ENCODE data around the gene CACNG3. TPM values are rescaled to one million over a fixed set of nuclear protein-coding genes. Genes with fewer than 3 reads are reported as not detected.
"Not testable (repeated sequence)": the region's sequence is repeated elsewhere in the genome, so short reads cannot be mapped to it uniquely, and the experiment has no call there.

The CACNG3 gene
- not detected for total RNA-seq

GRCh38 chr16:24255456-24256371 is at the start of gene CACNG3:
CACNG3 (plus strand) TSS chr16:24256335; CDS start chr16:24256755, 420 bp downstream.
- Mint-ChIP-seq H3K27me3 (ENCODE audit: low read depth) (peaks cover 63% of the 10 kb centered on the region), H3K9me3 (no peaks in the 10 kb centered on the region)
- peak; percentile 57 to 70 for ATAC-seq

GRCh38 chr16:24206926-24207325 is 49.2 kb upstream of the CACNG3 start:
- peaks cover 44% of the 10 kb centered on the region for H3K36me3 Mint-ChIP-seq (ENCODE audit: insufficient read depth)
- no peak overlapping the region for H3K4me3 Mint-ChIP-seq
- H3K9me3 Mint-ChIP-seq, result no peaks in the 10 kb centered on the region
- no peaks in the 10 kb centered on the region for H3K27me3 Mint-ChIP-seq (ENCODE audit: low read depth)
- DNase-seq, result no peak
- no peak for ATAC-seq
- no peaks in the 10 kb centered on the region for H3K4me1 Mint-ChIP-seq (ENCODE audit: low read depth)

More at GRCh38 chr16:24255456-24256371, at the start of gene CACNG3:
- DNase-seq, result peak; percentile 7
- H3K4me1 Mint-ChIP-seq (ENCODE audit: low read depth), result peaks cover 2% of the 10 kb centered on the region
- H3K4me3 Mint-ChIP-seq, result no peak within 1 kb of the TSS
- no peaks in the 10 kb centered on the region for H3K36me3 Mint-ChIP-seq (ENCODE audit: insufficient read depth)

GRCh38 chr16:24208710-24209109 is 47.4 kb upstream of the CACNG3 start:
- no peaks in the 10 kb centered on the region for H3K27me3 Mint-ChIP-seq (ENCODE audit: low read depth)
- no peaks in the 10 kb centered on the region for H3K9me3 Mint-ChIP-seq
- ATAC-seq (no peak), DNase-seq (no peak)
- H3K36me3 Mint-ChIP-seq (ENCODE audit: insufficient read depth), result peaks cover 43% of the 10 kb centered on the region
- no peak overlapping the region for H3K4me3 Mint-ChIP-seq
- no peaks in the 10 kb centered on the region for H3K4me1 Mint-ChIP-seq (ENCODE audit: low read depth)

GRCh38 chr16:24214992-24215391 is 41.1 kb upstream of the CACNG3 start:
- DNase-seq, result no peak
- ATAC-seq, result no peak
- peaks cover 7% of the 10 kb centered on the region for H3K9me3 Mint-ChIP-seq
- H3K36me3 Mint-ChIP-seq (ENCODE audit: insufficient read depth), result peaks cover 56% of the 10 kb centered on the region
- no peaks in the 10 kb centered on the region for H3K27me3 Mint-ChIP-seq (ENCODE audit: low read depth)
- H3K4me3 Mint-ChIP-seq, result no peak overlapping the region
- no peaks in the 10 kb centered on the region for H3K4me1 Mint-ChIP-seq (ENCODE audit: low read depth)

- H3K4me1 Mint-ChIP-seq (ENCODE audit: low read depth), result no peaks in the 10 kb centered on the region
- H3K27me3 Mint-ChIP-seq (ENCODE audit: low read depth), result no peaks in the 10 kb centered on the region
- ATAC-seq, result no peak
- no peak for DNase-seq
- peaks cover 13% of the 10 kb centered on the region for H3K9me3 Mint-ChIP-seq
- peaks cover 55% of the 10 kb centered on the region for H3K36me3 Mint-ChIP-seq (ENCODE audit: insufficient read depth)
- no peak overlapping the region for H3K4me3 Mint-ChIP-seq
Measured at GRCh38 chr16:24216961-24217360, 39.2 kb upstream of the CACNG3 start.

GRCh38 chr16:24217461-24217860 is 38.7 kb upstream of the CACNG3 start:
- no peak overlapping the region for H3K4me3 Mint-ChIP-seq
- H3K9me3 Mint-ChIP-seq, result peaks cover 14% of the 10 kb centered on the region

GRCh38 chr16:24218299-24218698 is 37.8 kb upstream of the CACNG3 start:
- no peak overlapping the region for H3K4me3 Mint-ChIP-seq
- no peaks in the 10 kb centered on the region for H3K27me3 Mint-ChIP-seq (ENCODE audit: low read depth)
- H3K4me1 Mint-ChIP-seq (ENCODE audit: low read depth), result no peaks in the 10 kb centered on the region
- DNase-seq (no peak), ATAC-seq (no peak)
- peaks cover 58% of the 10 kb centered on the region for H3K36me3 Mint-ChIP-seq (ENCODE audit: insufficient read depth)
- peaks cover 18% of the 10 kb centered on the region for H3K9me3 Mint-ChIP-seq

More at GRCh38 chr16:24217461-24217860, 38.7 kb upstream of the CACNG3 start:
- no peaks in the 10 kb centered on the region for H3K27me3 Mint-ChIP-seq (ENCODE audit: low read depth)
- H3K4me1 Mint-ChIP-seq (ENCODE audit: low read depth), result no peaks in the 10 kb centered on the region
- no peak for ATAC-seq
- H3K36me3 Mint-ChIP-seq (ENCODE audit: insufficient read depth), result peaks cover 55% of the 10 kb centered on the region
- DNase-seq, result no peak

- Mint-ChIP-seq H3K4me3 (no peak overlapping the region), H3K9me3 (peaks cover 20% of the 10 kb centered on the region), H3K4me1 (ENCODE audit: low read depth) (no peaks in the 10 kb centered on the region), H3K36me3 (ENCODE audit: insufficient read depth) (peaks cover 36% of the 10 kb centered on the region), H3K27me3 (ENCODE audit: low read depth) (no peaks in the 10 kb centered on the region)
- ATAC-seq (no peak), DNase-seq (no peak)
Measured at GRCh38 chr16:24221219-24221618, 34.9 kb upstream of the CACNG3 start.

- ATAC-seq (no peak), DNase-seq (no peak)
- peaks cover 14% of the 10 kb centered on the region for H3K27me3 Mint-ChIP-seq (ENCODE audit: low read depth)
- no peaks in the 10 kb centered on the region for H3K36me3 Mint-ChIP-seq (ENCODE audit: insufficient read depth)
- no peak overlapping the region for H3K4me3 Mint-ChIP-seq
- no peaks in the 10 kb centered on the region for H3K9me3 Mint-ChIP-seq
- no peaks in the 10 kb centered on the region for H3K4me1 Mint-ChIP-seq (ENCODE audit: low read depth)
Measured at GRCh38 chr16:24228514-24228913, 27.6 kb upstream of the CACNG3 start.

- H3K4me1 Mint-ChIP-seq (ENCODE audit: low read depth), result no peaks in the 10 kb centered on the region
- H3K36me3 Mint-ChIP-seq (ENCODE audit: insufficient read depth), result no peaks in the 10 kb centered on the region
- DNase-seq, result no peak
- peaks cover 25% of the 10 kb centered on the region for H3K27me3 Mint-ChIP-seq (ENCODE audit: low read depth)
- no peak for ATAC-seq
- peaks cover 7% of the 10 kb centered on the region for H3K9me3 Mint-ChIP-seq
- no peak overlapping the region for H3K4me3 Mint-ChIP-seq
Measured at GRCh38 chr16:24232936-24233335, 23.2 kb upstream of the CACNG3 start.

- H3K36me3 Mint-ChIP-seq (ENCODE audit: insufficient read depth), result no peaks in the 10 kb centered on the region
- no peaks in the 10 kb centered on the region for H3K4me1 Mint-ChIP-seq (ENCODE audit: low read depth)
Measured at GRCh38 chr16:24234737-24235136, 21.4 kb upstream of the CACNG3 start.

GRCh38 chr16:24235806-24236205 is 20.3 kb upstream of the CACNG3 start:
- peaks cover 13% of the 10 kb centered on the region for H3K9me3 Mint-ChIP-seq
- H3K27me3 Mint-ChIP-seq (ENCODE audit: low read depth), result peaks cover 19% of the 10 kb centered on the region
- ATAC-seq (no peak), DNase-seq (no peak)
- no peaks in the 10 kb centered on the region for H3K4me1 Mint-ChIP-seq (ENCODE audit: low read depth)
- no peaks in the 10 kb centered on the region for H3K36me3 Mint-ChIP-seq (ENCODE audit: insufficient read depth)
- H3K4me3 Mint-ChIP-seq, result no peak overlapping the region

More at GRCh38 chr16:24234737-24235136, 21.4 kb upstream of the CACNG3 start:
- Mint-ChIP-seq H3K27me3 (ENCODE audit: low read depth) (peaks cover 19% of the 10 kb centered on the region), H3K9me3 (peaks cover 13% of the 10 kb centered on the region), H3K4me3 (no peak overlapping the region)
- ATAC-seq, result no peak
- no peak for DNase-seq

GRCh38 chr16:24238846-24239245 is 17.3 kb upstream of the CACNG3 start:
- H3K9me3 Mint-ChIP-seq, result peaks cover 13% of the 10 kb centered on the region
- not testable (repeated sequence) for H3K36me3 Mint-ChIP-seq (ENCODE audit: insufficient read depth); ATAC-seq; H3K4me3 Mint-ChIP-seq; DNase-seq; H3K4me1 Mint-ChIP-seq (ENCODE audit: low read depth)
- peaks cover 22% of the 10 kb centered on the region for H3K27me3 Mint-ChIP-seq (ENCODE audit: low read depth)

- Mint-ChIP-seq H3K36me3 (ENCODE audit: insufficient read depth) (no peaks in the 10 kb centered on the region), H3K4me1 (ENCODE audit: low read depth) (peaks cover 2% of the 10 kb centered on the region), H3K9me3 (no peaks in the 10 kb centered on the region), H3K4me3 (no peak overlapping the region), H3K27me3 (ENCODE audit: low read depth) (peaks cover 28% of the 10 kb centered on the region)
- no peak for DNase-seq
- ATAC-seq, result no peak
Measured at GRCh38 chr16:24246911-24247607, 9.1 kb upstream of the CACNG3 start.

All from activated T-cell treated with anti-CD3 and anti-CD28 coated beads, Interleukin-2, amount 50 U/mL, for 4 hours (primary cell).